Endothelial cell of umbilical vein (primary cell): ENCODE data around the gene ARPC5. TPM values are rescaled to one million over a fixed set of nuclear protein-coding genes. Genes with fewer than 3 reads are reported as not detected.

Experiments
- BruUV-seq: library from RNA; stranded (reverse); fragments of 400-500 nt; replicated peaks from 2 replicates; lab custom pipeline; 2021; lab: Mats Ljungman, UMichigan
- CTCF ChIA-PET: fragments of 300-600, 350-600 bp; sonication (Branson Sonifier 250); formaldehyde crosslinking; loops from one replicate; lab custom pipeline; 2021; ENCODE audit warnings: antibody characterized with exemption, inconsistent platforms; lab: Charles Lee
- POLR2A ChIA-PET: fragments of 300-600, 350-600 bp; sonication (Branson Sonifier 250); formaldehyde crosslinking; loops from one replicate; lab custom pipeline; 2021; ENCODE audit warnings: antibody characterized with exemption, inconsistent platforms; lab: Charles Lee
- DNase-seq: peaks from one replicate; pipeline ENCODE4 v3.0.0-alpha.2; 2011; ENCODE audit warnings: low read depth, low spot score
- FAIRE-seq: peaks from 2 replicates; lab custom pipeline; 2011; peaks lifted over from hg19 to GRCh38; lab: Jason Lieb, UNC
- H2AFZ ChIP-seq: 2 replicates; pipeline ENCODE4 v1.6.0; 2012; ENCODE audit warnings: low read depth, low read length, control low read depth, inconsistent platforms
- H3K27ac ChIP-seq: 2 replicates; pipeline ENCODE4 v1.5.1; 2011; ENCODE audit warnings: low read depth, mild to moderate bottlenecking, control low read depth, low read length, moderate library complexity; ENCODE audit not compliant: insufficient read depth
- H3K27me3 ChIP-seq, 2 experiments: 2 replicates each; pipeline versions ENCODE4 v1.6.0 to v1.6.1; 2011; ENCODE audit warnings: low read length in 2 of 2, mixed read lengths in 1 of 2; ENCODE audit not compliant: control insufficient read depth in 2 of 2, insufficient read depth in 2 of 2
- H3K36me3 ChIP-seq, 2 experiments: 2 replicates in 1 of 2; 3 replicates in 1 of 2; pipeline ENCODE4 v1.5.1; 2011; ENCODE audit warnings: low read length in 2 of 2, mild to moderate bottlenecking in 1 of 2, moderate library complexity in 1 of 2; ENCODE audit not compliant: control insufficient read depth in 2 of 2, insufficient read depth in 2 of 2; ENCODE audit errors: extremely low read depth in 1 of 2
- H3K4me1 ChIP-seq: 3 replicates; pipeline ENCODE4 v1.5.1; 2011; ENCODE audit warnings: mild to moderate bottlenecking, low read length; ENCODE audit not compliant: control insufficient read depth, insufficient read depth; ENCODE audit errors: extremely low read depth
- H3K4me2 ChIP-seq: 2 replicates; pipeline ENCODE4 v1.6.1; 2011; ENCODE audit warnings: low read length, control low read depth, mixed read lengths; ENCODE audit not compliant: insufficient read depth
- H3K4me3 ChIP-seq, 3 experiments: fragments of 200-600 bp in 1 of 3; sonication (generic), shearing (Covaris generic) in 1 of 3; replicated peaks in 1 of 3; 2 replicates each; pipeline ENCODE4 v1.5.1; 2011 to 2016; ENCODE audit warnings: control low read depth in 3 of 3, low read length in 3 of 3, mild to moderate bottlenecking in 2 of 3, inconsistent platforms in 1 of 3, low read depth in 1 of 3, moderate library complexity in 1 of 3; ENCODE audit not compliant: insufficient read depth in 1 of 3
- H3K79me2 ChIP-seq: 2 replicates; pipeline ENCODE4 v1.6.0; 2012; ENCODE audit warnings: low read length, inconsistent platforms; ENCODE audit not compliant: control insufficient read depth, insufficient read depth
- H3K9ac ChIP-seq: replicated peaks from 2 replicates; pipeline ENCODE3; 2011; ENCODE audit warnings: low read length, control low read depth; ENCODE audit not compliant: insufficient read depth; ENCODE audit errors: extremely low read depth
- H3K9me1 ChIP-seq: replicated peaks from 3 replicates; pipeline ENCODE4 v1.6.0; 2011; ENCODE audit warnings: mild to moderate bottlenecking, low read length; ENCODE audit not compliant: control insufficient read depth, insufficient read depth; ENCODE audit errors: extremely low read depth
- H3K9me3 ChIP-seq: replicated peaks from 2 replicates; pipeline ENCODE4 v1.5.1; 2012; ENCODE audit warnings: low read length, inconsistent platforms; ENCODE audit not compliant: control insufficient read depth, insufficient read depth
- H4K20me1 ChIP-seq: replicated peaks from 2 replicates; pipeline ENCODE3; 2011; ENCODE audit warnings: mild to moderate bottlenecking, low read length; ENCODE audit not compliant: control insufficient read depth, insufficient read depth; ENCODE audit errors: extremely low read depth
- EZH2 ChIP-seq: IDR thresholded peaks from 2 replicates; pipeline ENCODE4 v1.6.1; 2012; ENCODE audit warnings: borderline replicate concordance, low read depth, mild to moderate bottlenecking, moderate library complexity, low read length, inconsistent platforms; ENCODE audit not compliant: severe bottlenecking
- FOS ChIP-seq: IDR thresholded peaks from 2 replicates; pipeline ENCODE4 v1.6.1; 2011; ENCODE audit warnings: mild to moderate bottlenecking, low read length, moderate library complexity, borderline replicate concordance; ENCODE audit not compliant: insufficient read depth
- GATA2 ChIP-seq: IDR thresholded peaks from 2 replicates; pipeline ENCODE4 v1.7.0; 2011; ENCODE audit warnings: low read depth, mild to moderate bottlenecking, moderate library complexity, mixed read lengths, low read length; ENCODE audit not compliant: insufficient read length, insufficient read depth
- JUN ChIP-seq: IDR thresholded peaks from 2 replicates; pipeline ENCODE4 v1.6.1; 2011; ENCODE audit warnings: borderline replicate concordance, low read depth; ENCODE audit not compliant: insufficient read length, insufficient read depth
- MYC ChIP-seq: IDR thresholded peaks from one replicate; pipeline ENCODE4 v1.6.1; 2011; ENCODE audit warnings: mild to moderate bottlenecking, low read depth, low read length
- POLR2A ChIP-seq: IDR thresholded peaks from 2 replicates; pipeline ENCODE4 v1.6.1; 2012; ENCODE audit warnings: low read depth, mild to moderate bottlenecking, control low read depth, low read length
- POLR2AphosphoS5 ChIP-seq: IDR thresholded peaks from 2 replicates; pipeline ENCODE4 v1.6.1; 2012; ENCODE audit warnings: low read depth, mild to moderate bottlenecking, control low read depth, low read length, moderate library complexity; ENCODE audit not compliant: insufficient read depth
- dilution Hi-C: fragments of 300-500 bp; cut with MboI; formaldehyde crosslinking; loops from one replicate; pipeline ENCODE4 v1.15.0; 2019; ENCODE audit warnings: low sequenced_read_pairs; ENCODE audit not compliant: extremely low pct_ligation_motif_present
- intact Hi-C: fragments of 100-400 bp; cut with micrococcal nuclease; formaldehyde crosslinking; loops from one replicate; pipeline ENCODE4 v1.10.0; 2022
- polyA plus RNA-seq, 4 experiments: library from polyadenylated mRNA; depleted of rRNA in 3 of 4; stranded (reverse) in 3 of 4; unstranded in 1 of 4; fragments of >200 nt; gene quantifications; 2 replicates each; pipeline versions ENCODE4 v1.2.1 to v1.2.3, GENCODE V29; 2011 to 2012; ENCODE audit warnings: missing spikeins in 1 of 4
- total RNA-seq: library from RNA; stranded (reverse); gene quantifications from 2 replicates; pipeline ENCODE4 v1.2.3, GENCODE V29; 2021
- TF ChIP-seq, protein P1 (sequence below): IDR thresholded peaks from 2 replicates; pipeline ENCODE4 v1.6.1; 2011; ENCODE audit not compliant: insufficient read depth, insufficient read length
- TF ChIP-seq, protein P2 (sequence below), 2 donors: IDR thresholded peaks; 1 replicate in 1 of 2; 2 replicates in 1 of 2; pipeline ENCODE4 v1.5.1; 2011; ENCODE audit warnings: low read length in 2 of 2, mild to moderate bottlenecking in 2 of 2, moderate library complexity in 2 of 2, control low read depth in 1 of 2, inconsistent platforms in 1 of 2, low read depth in 1 of 2; ENCODE audit not compliant: insufficient read depth in 1 of 2; ENCODE audit errors: extremely low read depth in 1 of 2

ARPC5 gene
- total and polyA plus RNA-seq, 2 donors (not counting 3 experiments of a cell fraction or from before 2014, with no cell fraction given), result 110 to 185 TPM

DNA sequence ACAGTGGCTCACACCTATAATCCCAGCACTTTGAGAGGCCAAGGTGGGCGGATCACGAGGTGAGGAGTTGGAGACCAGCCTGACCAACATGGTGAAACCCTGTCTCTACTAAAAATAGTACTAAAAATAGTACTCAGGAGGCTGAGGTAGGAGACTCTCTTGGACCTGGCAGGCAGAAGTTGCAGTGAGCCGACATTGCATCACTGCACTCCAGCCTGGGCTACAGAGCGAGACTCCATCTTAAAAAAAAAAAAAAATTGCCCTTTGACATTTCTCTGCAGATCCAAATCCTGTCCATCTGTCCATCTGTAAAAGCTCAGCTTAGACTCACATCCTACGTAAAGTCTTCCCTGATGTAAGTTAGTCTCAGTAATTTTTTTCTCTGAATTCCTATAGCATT lies 39.1 kb downstream of the ARPC5 start:
- H3K4me2 ChIP-seq, result no peak overlapping the region
- no peaks in the 10 kb centered on the region for H4K20me1 ChIP-seq
- BruUV-seq, result no TSS peak
- DNase-seq (no peak), FAIRE-seq (no peak)
- H3K36me3 ChIP-seq, result no peaks in the 10 kb centered on the region
- POLR2A ChIA-PET, result no interaction called here
- H3K9me1 ChIP-seq, result no peaks in the 10 kb centered on the region
- H3K9me3 ChIP-seq, result no peaks in the 10 kb centered on the region
- H3K4me1 ChIP-seq, result no peaks in the 10 kb centered on the region
- intact Hi-C loops (no loop called here), dilution Hi-C loops (no loop called here)
- H3K27ac ChIP-seq, result no peak overlapping the region
- H3K9ac ChIP-seq, result no peak overlapping the region
- H3K4me3 ChIP-seq, result no peak overlapping the region
- CTCF ChIA-PET, result no interaction called here
- peaks cover 5 to 10% of the 10 kb centered on the region in 2 experiments for H3K27me3 ChIP-seq
- TF ChIP-seq GATA2, result no peak
- no peak for TF ChIP-seq FOS
- TF ChIP-seq, protein P1, sequence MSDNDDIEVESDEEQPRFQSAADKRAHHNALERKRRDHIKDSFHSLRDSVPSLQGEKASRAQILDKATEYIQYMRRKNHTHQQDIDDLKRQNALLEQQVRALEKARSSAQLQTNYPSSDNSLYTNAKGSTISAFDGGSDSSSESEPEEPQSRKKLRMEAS, result no peak
- no peaks in the 10 kb centered on the region for H3K79me2 ChIP-seq
- no peak overlapping the region for H2AFZ ChIP-seq

DNA sequence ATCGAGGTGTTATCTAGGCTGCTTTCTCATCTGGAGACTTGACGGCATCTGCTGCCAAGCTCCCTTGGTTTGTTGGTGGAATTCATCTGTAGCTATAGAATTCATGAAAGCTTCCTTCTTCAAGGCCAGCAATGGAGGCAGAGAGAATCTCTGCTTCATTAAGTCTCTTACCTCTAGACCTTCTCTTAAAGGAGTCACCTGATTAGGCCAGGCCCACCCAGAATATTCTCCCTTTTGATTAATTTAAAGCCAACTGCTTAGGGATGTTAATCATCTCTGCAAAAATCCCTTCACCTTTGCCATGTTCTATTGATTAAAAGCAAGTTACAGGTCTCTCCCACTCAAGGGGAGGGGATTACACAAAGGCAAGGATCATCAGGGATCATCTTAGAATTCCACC lies 40.0 kb downstream of the ARPC5 start:
- POLR2A ChIA-PET, result no interaction called here
- no peak for DNase-seq
- dilution Hi-C loops (no loop called here), intact Hi-C loops (no loop called here)
- no peak overlapping the region for H3K4me3 ChIP-seq
- H3K4me2 ChIP-seq, result no peak overlapping the region
- CTCF ChIA-PET, result no interaction called here
- no peaks in the 10 kb centered on the region for H3K4me1 ChIP-seq
- H3K79me2 ChIP-seq, result no peaks in the 10 kb centered on the region
- H3K27me3 ChIP-seq, result peaks cover 5 to 10% of the 10 kb centered on the region in 2 experiments
- TF ChIP-seq, protein P1, result no peak
- no peak for TF ChIP-seq FOS
- TF ChIP-seq JUN, result no peak
- TF ChIP-seq, protein P2, sequence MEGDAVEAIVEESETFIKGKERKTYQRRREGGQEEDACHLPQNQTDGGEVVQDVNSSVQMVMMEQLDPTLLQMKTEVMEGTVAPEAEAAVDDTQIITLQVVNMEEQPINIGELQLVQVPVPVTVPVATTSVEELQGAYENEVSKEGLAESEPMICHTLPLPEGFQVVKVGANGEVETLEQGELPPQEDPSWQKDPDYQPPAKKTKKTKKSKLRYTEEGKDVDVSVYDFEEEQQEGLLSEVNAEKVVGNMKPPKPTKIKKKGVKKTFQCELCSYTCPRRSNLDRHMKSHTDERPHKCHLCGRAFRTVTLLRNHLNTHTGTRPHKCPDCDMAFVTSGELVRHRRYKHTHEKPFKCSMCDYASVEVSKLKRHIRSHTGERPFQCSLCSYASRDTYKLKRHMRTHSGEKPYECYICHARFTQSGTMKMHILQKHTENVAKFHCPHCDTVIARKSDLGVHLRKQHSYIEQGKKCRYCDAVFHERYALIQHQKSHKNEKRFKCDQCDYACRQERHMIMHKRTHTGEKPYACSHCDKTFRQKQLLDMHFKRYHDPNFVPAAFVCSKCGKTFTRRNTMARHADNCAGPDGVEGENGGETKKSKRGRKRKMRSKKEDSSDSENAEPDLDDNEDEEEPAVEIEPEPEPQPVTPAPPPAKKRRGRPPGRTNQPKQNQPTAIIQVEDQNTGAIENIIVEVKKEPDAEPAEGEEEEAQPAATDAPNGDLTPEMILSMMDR (IDR thresholded peaks at IDR 0.05; ENCODE audit: extremely low read depth in 1 of 2, insufficient read depth in 1 of 2, low read depth in 1 of 2, low read length in 2 of 2), result no peak
- no peak for TF ChIP-seq POLR2A
- no peak for TF ChIP-seq MYC
- TF ChIP-seq GATA2, result no peak
- no peak for TF ChIP-seq EZH2
- TF ChIP-seq POLR2AphosphoS5, result no peak
- no peaks in the 10 kb centered on the region for H3K9me1 ChIP-seq
- H2AFZ ChIP-seq, result no peak overlapping the region
- H4K20me1 ChIP-seq, result no peaks in the 10 kb centered on the region
- no peaks in the 10 kb centered on the region for H3K9me3 ChIP-seq
- FAIRE-seq, result no peak
- H3K36me3 ChIP-seq, result no peaks in the 10 kb centered on the region
- no peak overlapping the region for H3K9ac ChIP-seq
- H3K27ac ChIP-seq, result no peak overlapping the region
- no TSS peak for BruUV-seq
